Kidney (tissue), 14 donors: ENCODE measurements around the gene FMR1NB. TPM values are rescaled to one million over a fixed set of nuclear protein-coding genes. Genes with fewer than 3 reads are reported as not detected.

Source experiments
- DNase-seq, 5 donors: peaks; one replicate each; pipeline ENCODE4 v3.0.0-alpha.2; 2013 to 2020
- FAIRE-seq: peaks from 2 replicates; lab custom pipeline; 2012; peaks lifted over from hg19 to GRCh38; lab: Jason Lieb, UNC
- H3K27ac ChIP-seq, 2 donors: one replicate each; pipeline ENCODE4 v1.7.0; 2013; ENCODE audit warnings: low read depth in 2 of 2, low read length in 2 of 2, inconsistent platforms in 1 of 2
- H3K27me3 ChIP-seq: one replicate; pipeline ENCODE4 v1.7.1; 2013; ENCODE audit warnings: low read length, inconsistent platforms; ENCODE audit not compliant: control insufficient read depth, insufficient read depth
- H3K36me3 ChIP-seq, 3 donors: one replicate each; pipeline versions ENCODE4 v1.7.0 to v1.7.1; 2013; ENCODE audit warnings: low read length in 3 of 3, control low read depth in 1 of 3, inconsistent platforms in 1 of 3; ENCODE audit not compliant: insufficient read depth in 3 of 3, control insufficient read depth in 2 of 3
- H3K4me1 ChIP-seq, 3 donors: one replicate each; pipeline versions ENCODE4 v1.7.0 to v1.7.1; 2013; ENCODE audit warnings: low read length in 3 of 3, inconsistent platforms in 1 of 3, low read depth in 1 of 3; ENCODE audit not compliant: control insufficient read depth in 2 of 3, insufficient read depth in 2 of 3
- H3K4me3 ChIP-seq, 3 donors: one replicate each; pipeline versions ENCODE4 v1.7.0 to v1.8.1; 2013; ENCODE audit warnings: low read length in 3 of 3, control low read depth in 1 of 3, inconsistent platforms in 1 of 3
- H3K9ac ChIP-seq, 3 donors: one replicate each; pipeline versions ENCODE4 v1.7.0 to v1.7.1; 2013; ENCODE audit warnings: low read length in 3 of 3, control low read depth in 1 of 3, inconsistent platforms in 1 of 3
- H3K9me3 ChIP-seq, 3 donors: one replicate each; pipeline versions ENCODE4 v1.7.0 to v1.7.1; 2013; ENCODE audit warnings: low read length in 3 of 3, control low read depth in 1 of 3, inconsistent platforms in 1 of 3; ENCODE audit not compliant: control insufficient read depth in 2 of 3, insufficient read depth in 1 of 3
- CTCF ChIP-seq: IDR thresholded peaks from 3 replicates; pipeline ENCODE4 v1.5.1; 2012; ENCODE audit warnings: mild to moderate bottlenecking, moderate library complexity, borderline replicate concordance; ENCODE audit not compliant: insufficient read depth; ENCODE audit errors: extremely low read depth
- intact Hi-C: fragments of 100-400 bp; cut with DNase I; formaldehyde crosslinking; loops from one replicate; pipeline ENCODE4 v1.11.1; 2022
- polyA plus RNA-seq: library from polyadenylated mRNA; stranded (reverse); fragments of 350-450 nt; fragmentation: Illumina TruSeq; extraction: RNeasy Lipid Tissue Mini Kit (QIAGEN cat#74804); gene quantifications from one replicate; pipeline ENCODE4 v1.2.3, GENCODE V29; 2014; ENCODE audit warnings: low read depth, low replicate concordance; ENCODE audit not compliant: insufficient read depth
- total RNA-seq: library from RNA; stranded (reverse); fragmentation: NEBNext Ultra II Directional; extraction: Animal tissue kit (Norgen Biotek cat#: 25700); gene quantifications from one replicate; pipeline ENCODE4 v1.2.1, GENCODE V29; 2021
- donor health status: control.
- donor health status: control.
- donor health status: control.
- donor health status: control.
- donor health status: control.
- donor health status: DM: yes; HTN: yes; CAD: no.
- donor health status: Normal renal cell carcinoma (clear cell type).

The FMR1NB gene
- total and polyA plus RNA-seq, 2 donors from 2014 or later: not detected

- FAIRE-seq (no peak), DNase-seq (peak in 1 of 5 donors; percentile 65)
- Histone ChIP-seq H3K9me3 (no peaks in the 10 kb centered on the region), H3K36me3 (no peaks in the 10 kb centered on the region), H3K27ac (no peak overlapping the region), H3K4me3 (no peak overlapping the region), H3K9ac (no peak overlapping the region), H3K27me3 (no peaks in the 10 kb centered on the region), H3K4me1 (no peaks in the 10 kb centered on the region)
- intact Hi-C loops: no loop called here
- TF ChIP-seq CTCF: no peak
Measured at GRCh38 chrX:148051973-148052372, 70.8 kb downstream of the FMR1NB start.

- no peaks in the 10 kb centered on the region for H3K27me3 ChIP-seq
- no peak for DNase-seq
- no peak overlapping the region for H3K4me3 ChIP-seq
- no peak overlapping the region for H3K27ac ChIP-seq
- H3K9me3 ChIP-seq: no peaks in the 10 kb centered on the region
- H3K4me1 ChIP-seq: no peaks in the 10 kb centered on the region
- FAIRE-seq: no peak
- H3K9ac ChIP-seq: no peak overlapping the region
- intact Hi-C loops: no loop called here
- H3K36me3 ChIP-seq: no peaks in the 10 kb centered on the region
- TF ChIP-seq CTCF: no peak
Measured at GRCh38 chrX:148067285-148067684, 86.1 kb downstream of the FMR1NB start.

GRCh38 chrX:148069759-148070503 is 88.8 kb downstream of the FMR1NB start:
- TF ChIP-seq CTCF: no peak
- H3K36me3 ChIP-seq: no peaks in the 10 kb centered on the region
- no peak overlapping the region for H3K27ac ChIP-seq
- intact Hi-C loops: no loop called here
- no peaks in the 10 kb centered on the region for H3K27me3 ChIP-seq
- H3K4me1 ChIP-seq: no peaks in the 10 kb centered on the region
- no peak overlapping the region for H3K9ac ChIP-seq
- DNase-seq: no peak
- no peak for FAIRE-seq
- H3K9me3 ChIP-seq: no peaks in the 10 kb centered on the region
- H3K4me3 ChIP-seq: no peak overlapping the region
